RWPE2 (cell line): Measurements from ENCODE around the gene TAOK2.
"Not testable (repeated sequence)": the region's sequence is repeated elsewhere in the genome, so short reads cannot be mapped to it uniquely, and the experiment has no call there.

Experiments used
- ATAC-seq: fragments of 200-7000 bp; cut with Tn5 transposase; 3 replicates; pipeline ENCODE4 v1.9.1; 2021; ENCODE audit warnings: low read depth
- DNase-seq: peaks from one replicate; pipeline ENCODE4 v3.0.0-alpha.2; 2020; ENCODE audit warnings: low spot score
- H3K27ac ChIP-seq: fragments of 450-650 bp; 2 replicates; pipeline ENCODE4 v1.5.1; 2017; ENCODE audit warnings: mild to moderate bottlenecking; ENCODE audit not compliant: poor library complexity, severe bottlenecking
- H3K27me3 ChIP-seq: fragments of 250-450 bp; sonication (Bioruptor Pico); 2 replicates; pipeline ENCODE4 v1.5.1; 2021; ENCODE audit warnings: mild to moderate bottlenecking, moderate library complexity; ENCODE audit not compliant: insufficient read depth, poor library complexity, severe bottlenecking
- H3K36me3 ChIP-seq: fragments of 250-450 bp; sonication (Bioruptor Pico); 2 replicates; pipeline ENCODE4 v1.5.1; 2020; ENCODE audit warnings: low read depth, mild to moderate bottlenecking, moderate library complexity
- H3K4me1 ChIP-seq: fragments of 250-450 bp; sonication (Bioruptor Pico); 2 replicates; pipeline ENCODE4 v1.5.1; 2021; ENCODE audit warnings: mild to moderate bottlenecking, moderate library complexity; ENCODE audit not compliant: insufficient read depth, poor library complexity, severe bottlenecking
- H3K4me3 ChIP-seq: fragments of 250-450 bp; sonication (Bioruptor Pico); 2 replicates; pipeline ENCODE4 v1.5.1; 2021; ENCODE audit warnings: mild to moderate bottlenecking, moderate library complexity; ENCODE audit not compliant: severe bottlenecking
- H3K9me3 ChIP-seq: fragments of 250-450 bp; sonication (Bioruptor Pico); 2 replicates; pipeline ENCODE4 v1.5.1; 2021; ENCODE audit warnings: mild to moderate bottlenecking, moderate library complexity; ENCODE audit not compliant: severe bottlenecking
- CTCF ChIP-seq: fragments of 450-650 bp; IDR thresholded peaks from one replicate; pipeline ENCODE4 v1.5.1; 2017; ENCODE audit warnings: mild to moderate bottlenecking, moderate library complexity; ENCODE audit not compliant: poor library complexity, severe bottlenecking

Gene TAOK2

GRCh38 chr16:30009990-30010843, 36.5 kb downstream of the TAOK2 start:
- ATAC-seq: peak; percentile 19; the same call in 2 of the 3 replicates
- peak overlapping the region; percentile 26 for H3K4me3 ChIP-seq

GRCh38 chr16:30010844-30011713, 37.4 kb downstream of the TAOK2 start, which contains the start of gene DOC2A:
Gene DOC2A, minus strand, starts transcription at chr16:30011027. Its CDS starts 805 bp downstream, at chr16:30010222.
- H3K27me3 ChIP-seq: peaks cover 8% of the 10 kb centered on the region
- H3K36me3 ChIP-seq: no peaks in the 10 kb centered on the region
- H3K27ac ChIP-seq: no peak within 1 kb of the TSS
- no peaks in the 10 kb centered on the region for H3K9me3 ChIP-seq
- H3K4me3 ChIP-seq: peak within 1 kb of the TSS; percentile 26
- no peaks in the 10 kb centered on the region for H3K4me1 ChIP-seq
- ATAC-seq: peak; percentile 45
- TF ChIP-seq CTCF: no peak
- peak; percentile 56 for DNase-seq

More at GRCh38 chr16:30009990-30010843, 36.5 kb downstream of the TAOK2 start:
- no peak for DNase-seq
- Histone ChIP-seq H3K9me3 (no peaks in the 10 kb centered on the region), H3K4me1 (no peaks in the 10 kb centered on the region), H3K27ac (no peak overlapping the region), H3K27me3 (peaks cover 8% of the 10 kb centered on the region), H3K36me3 (no peaks in the 10 kb centered on the region; the same call in 1 of the 2 replicates)
- TF ChIP-seq CTCF: no peak

- no peak for TF ChIP-seq CTCF
- Histone ChIP-seq H3K4me3 (no peak overlapping the region), H3K36me3 (no peaks in the 10 kb centered on the region), H3K27ac (no peak overlapping the region), H3K9me3 (no peaks in the 10 kb centered on the region), H3K4me1 (no peaks in the 10 kb centered on the region), H3K27me3 (peaks cover 8% of the 10 kb centered on the region)
- ATAC-seq: no peak
- DNase-seq: peak; percentile 59
Observed at GRCh38 chr16:30011714-30012504, 38.2 kb downstream of the TAOK2 start.

GRCh38 chr16:30012598-30012997, 38.9 kb downstream of the TAOK2 start:
- ATAC-seq, H3K27me3 ChIP-seq, H3K4me3 ChIP-seq, DNase-seq, H3K9me3 ChIP-seq, H3K36me3 ChIP-seq, H3K27ac ChIP-seq, H3K4me1 ChIP-seq: not testable (repeated sequence)

- not testable (repeated sequence) for DNase-seq, H3K4me1 ChIP-seq, H3K27me3 ChIP-seq, H3K4me3 ChIP-seq, ATAC-seq, H3K27ac ChIP-seq, H3K9me3 ChIP-seq, H3K36me3 ChIP-seq
Observed at GRCh38 chr16:30015450-30015849, 41.8 kb downstream of the TAOK2 start.
